Adipose tissue (tissue), 3 donors: ENCODE data around the gene TNFRSF18. TPM values are rescaled to one million over a fixed set of nuclear protein-coding genes. Genes with fewer than 3 reads are reported as not detected.

Source experiments
- H3K27ac ChIP-seq: one replicate; pipeline ENCODE4 v1.5.1; 2013; ENCODE audit warnings: low read depth, low read length
- WGBS, 3 donors: extraction: QIAGEN DNeasy Blood & Tissue Kit; methylation state at CpG; one replicate each; pipeline ENCODE4 v1.1.7; 2013; 5-methylcytosine and 5-hydroxymethylcytosine counted together
- polyA plus RNA-seq, 3 donors: library from polyadenylated mRNA; stranded (reverse); fragments of 200-250 nt; gene quantifications; one replicate each; pipeline ENCODE4 v1.2.3, GENCODE V29; 2013
- donor health status: healthy with polysubstance abuse.
- donor health status: Bipolar disorder and iron deficiency.
- donor health status: healthy.

The TNFRSF18 gene
- polyA plus RNA-seq, 3 donors = 0.45 to 1.4 TPM; not detected in 1

DNA sequence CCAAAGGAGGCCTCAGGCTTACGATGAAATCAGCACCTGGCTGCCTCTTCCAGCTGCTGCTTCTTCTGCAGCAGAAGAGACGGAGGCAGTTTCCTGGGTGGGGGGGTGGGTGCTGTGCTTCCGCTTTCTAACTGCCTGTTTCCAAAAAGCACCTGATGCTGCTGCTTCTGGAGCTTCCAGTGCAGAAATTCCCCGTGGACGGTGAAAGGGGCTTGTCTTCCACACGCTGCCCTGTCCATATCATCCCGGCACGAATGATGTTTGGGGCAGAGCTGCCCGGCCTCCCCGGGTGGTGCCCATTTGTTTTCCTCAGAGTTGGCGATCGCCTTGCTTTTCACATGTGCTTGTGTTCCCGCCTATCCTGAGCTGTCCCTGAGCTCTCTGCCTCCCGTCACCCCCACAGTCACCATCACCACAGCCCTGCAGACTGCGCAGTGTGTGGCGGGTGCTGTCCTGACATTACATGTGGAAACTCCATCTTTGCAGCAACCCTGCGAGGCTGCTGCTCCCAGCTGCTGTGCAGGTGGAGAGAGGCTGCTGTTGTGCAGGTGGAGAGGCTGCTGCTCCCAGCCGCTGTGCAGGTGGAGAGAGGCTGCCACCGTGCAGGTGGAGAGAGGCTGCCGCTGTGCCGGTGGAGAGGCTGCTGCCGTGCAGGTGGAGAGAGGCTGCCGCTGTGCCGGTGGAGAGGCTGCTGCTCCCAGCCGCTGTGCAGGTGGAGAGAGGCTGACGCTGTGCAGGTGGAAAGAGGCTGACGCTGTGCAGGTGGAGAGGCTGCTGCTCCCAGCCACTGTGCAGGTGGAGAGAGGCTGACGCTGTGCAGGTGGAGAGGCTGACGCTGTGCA lies 30.9 kb downstream of the TNFRSF18 start:
- 82 to 87% (median 86%) methylated on average over 29 of the region's 29 CpGs for WGBS, 3 donors
- H3K27ac ChIP-seq = no peak overlapping the region

DNA sequence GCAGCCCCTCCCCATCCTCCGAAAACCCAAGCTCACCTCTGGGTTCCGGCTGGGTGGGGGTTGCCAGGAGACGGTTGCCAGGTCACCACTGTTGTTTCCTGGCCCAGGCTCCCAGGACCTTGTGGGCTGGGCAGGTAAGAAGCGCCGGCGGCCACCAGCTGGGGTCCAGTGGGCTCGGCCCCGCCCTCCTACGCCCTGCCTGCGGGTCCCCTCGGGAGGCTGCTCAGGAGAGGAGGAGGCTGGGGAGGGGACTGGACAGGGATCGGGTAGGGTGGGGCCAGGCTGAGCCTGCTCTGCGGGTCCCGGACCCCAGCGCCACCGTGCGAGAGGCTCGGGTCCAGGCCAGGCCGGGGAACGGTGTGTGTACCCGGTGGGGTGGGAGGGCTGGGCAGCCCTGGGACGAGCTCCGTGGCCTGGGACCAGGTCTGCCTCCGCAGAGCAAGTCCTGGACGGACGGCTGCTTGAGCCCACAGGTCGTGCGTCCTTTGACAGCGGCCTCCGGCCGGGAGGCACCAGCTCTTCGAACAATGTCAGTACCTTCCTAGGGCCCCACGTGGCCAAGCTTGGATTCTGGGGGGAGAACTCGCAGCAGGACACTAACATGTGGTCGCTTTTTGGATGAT lies 32.5 kb downstream of the TNFRSF18 start, which contains the start of gene TTLL10:
Gene TTLL10, plus strand, starts transcription at position 88 of the 623 bp plus-strand sequence. CDS start 5,336 bp downstream, outside the sequence.
- H3K27ac ChIP-seq = no peak within 1 kb of the TSS
- WGBS, 3 donors = 13 to 66% (median 26%) methylated on average over 31 to 35 of the region's 35 CpGs

DNA sequence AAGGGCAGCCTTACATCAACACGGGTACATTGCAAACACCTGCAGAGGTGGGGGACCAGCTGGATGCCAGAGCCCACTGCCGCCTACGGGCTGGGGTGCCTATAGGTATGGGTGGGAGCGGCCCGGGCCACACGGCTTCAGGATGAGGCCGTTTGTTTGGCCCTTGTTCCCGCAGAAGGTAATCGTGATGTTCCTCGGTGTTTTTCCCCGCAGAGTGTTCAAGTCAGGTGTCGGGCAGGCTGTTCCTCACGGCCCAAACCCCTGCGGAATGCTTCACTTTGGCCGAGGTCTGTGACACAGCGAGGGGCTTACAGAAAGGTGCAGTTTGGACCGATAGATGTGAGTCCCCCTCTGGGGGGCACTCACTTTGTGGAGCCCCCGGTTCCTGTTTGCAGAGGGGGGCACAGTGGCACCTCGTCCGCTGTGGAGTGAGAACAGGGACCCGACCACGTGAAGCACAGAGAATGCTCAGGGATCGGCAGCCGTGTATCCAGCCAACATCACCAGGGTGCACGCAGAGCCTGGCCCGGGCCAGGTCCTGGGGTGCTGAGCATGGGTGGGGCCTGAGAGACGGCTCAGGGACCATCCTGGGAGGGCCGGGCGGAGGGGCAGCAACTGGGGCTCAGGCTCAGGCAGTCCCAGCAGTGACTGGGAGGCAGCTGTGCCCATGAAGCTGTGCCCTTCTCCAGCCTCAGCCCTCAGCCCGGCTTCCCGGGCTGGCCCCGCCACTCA lies 33.2 kb downstream of the TNFRSF18 start:
- H3K27ac ChIP-seq = no peak overlapping the region
- 44 to 67% (median 60%) methylated on average over 32 of the region's 32 CpGs for WGBS, 3 donors

DNA sequence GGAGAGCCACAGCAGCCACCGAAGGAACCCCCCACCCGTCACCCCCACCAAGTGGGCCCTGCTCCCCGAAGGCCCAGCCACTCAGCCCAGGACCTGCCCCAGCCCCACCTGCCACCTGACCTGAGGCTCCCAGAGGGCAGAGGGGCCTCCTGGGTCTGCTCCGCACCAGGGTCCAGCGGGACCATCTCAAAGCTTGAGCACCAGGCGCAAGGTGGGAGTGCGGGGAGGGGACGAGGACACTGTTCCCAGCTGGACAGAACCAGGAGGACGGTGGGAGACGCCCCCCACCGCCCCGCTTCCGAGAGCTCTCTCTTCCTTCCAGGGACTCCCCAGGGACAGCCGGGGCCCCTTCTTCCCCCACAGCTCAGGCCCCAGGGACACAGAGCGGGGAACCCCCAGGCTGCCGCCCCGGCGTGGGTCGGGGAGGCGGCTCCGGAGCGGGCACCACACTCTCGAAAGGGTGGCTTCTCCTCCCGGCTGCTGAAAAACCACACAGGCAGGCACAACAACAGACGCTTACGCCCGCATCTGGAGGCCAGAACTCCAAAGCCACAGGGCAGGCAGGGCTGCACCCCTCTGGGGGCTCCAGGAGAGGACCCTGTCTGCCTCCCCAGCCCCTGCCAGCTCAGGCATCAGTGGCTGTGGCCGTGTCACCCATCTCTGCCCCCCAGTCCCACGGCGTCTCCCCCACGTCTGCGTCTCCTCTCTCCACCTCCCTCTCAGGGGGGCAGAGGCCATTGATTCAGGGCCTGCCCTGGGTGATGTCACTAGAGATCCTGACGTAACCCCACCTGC lies 34.6 kb downstream of the TNFRSF18 start:
- 74 to 82% (median 79%) methylated on average over 26 to 33 of the region's 33 CpGs for WGBS, 3 donors
- no peak overlapping the region for H3K27ac ChIP-seq

DNA sequence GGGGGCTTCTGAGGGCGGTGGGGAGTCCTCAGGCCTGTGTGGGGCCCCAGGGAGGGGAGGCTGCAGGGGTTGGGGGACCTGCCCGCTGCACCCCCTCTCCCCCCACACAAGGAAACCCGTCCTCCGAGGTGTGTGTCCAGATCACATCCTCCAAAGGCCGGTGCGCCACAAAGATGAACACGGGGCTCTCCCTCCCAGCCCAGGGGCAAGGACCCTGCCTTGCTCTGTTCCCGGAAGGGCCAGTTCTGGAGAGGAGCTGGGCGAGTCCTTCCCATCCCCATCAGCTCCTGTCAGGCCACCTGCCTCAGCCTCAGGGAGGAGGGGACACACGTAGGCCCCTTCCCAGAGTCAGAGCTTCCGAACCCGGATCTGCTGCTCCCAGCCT lies 35.2 kb downstream of the TNFRSF18 start:
- 76 to 82% (median 78%) methylated on average over 9 to 12 of the region's 12 CpGs for WGBS, 3 donors
- no peak overlapping the region for H3K27ac ChIP-seq

DNA sequence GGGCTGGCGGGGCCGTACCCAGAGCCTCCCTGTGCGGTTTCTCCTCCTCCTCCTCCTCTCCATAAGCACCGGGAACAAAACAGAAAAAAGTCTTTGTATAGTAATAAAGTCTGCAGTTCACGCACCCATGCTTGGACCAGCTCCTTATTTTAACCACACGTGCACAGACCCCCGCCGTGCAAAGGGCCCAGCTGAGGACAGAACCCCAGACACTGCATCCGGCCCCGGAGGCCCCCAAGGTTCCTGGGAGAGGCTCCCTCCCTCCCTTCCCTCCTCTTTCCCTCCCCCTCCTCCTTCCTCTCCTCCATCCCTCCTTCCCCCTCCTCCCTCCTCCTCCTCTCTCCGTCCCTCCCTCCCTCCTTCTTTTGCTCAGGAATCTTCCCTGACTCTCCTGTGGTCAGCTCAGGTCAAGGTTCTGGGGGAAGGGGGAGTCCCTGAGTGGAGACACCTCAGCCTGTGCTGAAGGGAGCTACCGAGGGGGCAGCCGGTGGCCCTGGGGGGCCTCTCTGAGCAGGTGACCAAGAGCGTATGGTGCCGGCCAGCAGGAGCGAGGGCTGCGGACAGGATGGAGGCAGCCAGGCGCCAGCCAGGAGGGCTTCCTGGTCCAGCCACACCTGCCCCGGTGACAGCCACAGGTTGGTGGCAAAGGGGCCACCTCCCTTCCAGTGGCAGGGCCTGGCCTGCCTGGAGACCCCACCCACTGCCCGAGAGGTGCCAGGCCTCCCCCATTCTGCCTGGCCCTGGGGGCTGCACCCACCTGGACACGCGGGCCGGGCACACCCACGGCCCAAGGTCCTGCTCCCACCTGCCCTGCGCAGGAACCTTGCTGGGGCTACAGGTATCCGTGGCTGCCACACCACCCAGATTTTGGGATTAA lies 35.9 kb downstream of the TNFRSF18 start:
- WGBS, 3 donors = 44 to 70% (median 44%) methylated on average over 26 of the region's 26 CpGs
- H3K27ac ChIP-seq = no peak overlapping the region

DNA sequence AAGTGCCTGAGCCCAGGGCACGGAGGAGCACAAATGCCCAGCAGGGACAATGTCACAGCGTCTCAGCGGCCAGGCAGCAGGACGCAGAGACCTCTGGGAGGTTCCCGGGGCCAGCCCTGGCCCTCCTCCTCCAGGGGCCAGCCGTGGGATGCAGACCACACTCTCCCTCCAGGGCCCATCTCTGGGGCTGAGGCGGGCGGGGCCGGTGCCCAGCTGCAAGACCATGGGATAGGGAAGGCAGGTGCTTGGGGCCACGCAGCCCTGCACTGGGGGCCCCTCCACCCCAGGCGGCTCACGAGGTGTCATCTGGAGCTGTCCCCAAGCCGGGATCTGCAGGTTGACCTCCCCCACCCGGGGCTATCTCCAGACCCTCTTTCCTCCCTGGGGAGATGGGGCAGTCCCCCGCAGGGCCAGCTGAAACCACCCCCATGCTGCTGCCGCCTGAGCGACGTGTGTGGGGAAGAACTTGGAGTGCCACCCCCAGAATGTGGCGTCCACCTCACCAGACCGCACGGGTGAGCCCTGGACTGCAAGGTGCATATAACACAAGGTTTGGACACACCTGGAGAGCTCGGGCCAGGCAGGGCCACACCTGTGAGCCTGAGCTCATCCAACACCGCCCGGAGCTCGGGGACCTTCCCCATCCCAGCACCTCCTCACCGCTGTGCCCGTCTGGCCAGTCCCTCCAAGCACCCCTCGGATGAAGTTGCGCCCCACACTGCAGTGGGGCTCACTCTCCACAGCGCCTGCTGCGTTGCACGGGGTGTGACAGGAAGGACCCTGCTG lies 36.8 kb downstream of the TNFRSF18 start:
- H3K27ac ChIP-seq = no peak overlapping the region
- 63 to 79% (median 72%) methylated on average over 30 to 32 of the region's 32 CpGs for WGBS, 3 donors

DNA sequence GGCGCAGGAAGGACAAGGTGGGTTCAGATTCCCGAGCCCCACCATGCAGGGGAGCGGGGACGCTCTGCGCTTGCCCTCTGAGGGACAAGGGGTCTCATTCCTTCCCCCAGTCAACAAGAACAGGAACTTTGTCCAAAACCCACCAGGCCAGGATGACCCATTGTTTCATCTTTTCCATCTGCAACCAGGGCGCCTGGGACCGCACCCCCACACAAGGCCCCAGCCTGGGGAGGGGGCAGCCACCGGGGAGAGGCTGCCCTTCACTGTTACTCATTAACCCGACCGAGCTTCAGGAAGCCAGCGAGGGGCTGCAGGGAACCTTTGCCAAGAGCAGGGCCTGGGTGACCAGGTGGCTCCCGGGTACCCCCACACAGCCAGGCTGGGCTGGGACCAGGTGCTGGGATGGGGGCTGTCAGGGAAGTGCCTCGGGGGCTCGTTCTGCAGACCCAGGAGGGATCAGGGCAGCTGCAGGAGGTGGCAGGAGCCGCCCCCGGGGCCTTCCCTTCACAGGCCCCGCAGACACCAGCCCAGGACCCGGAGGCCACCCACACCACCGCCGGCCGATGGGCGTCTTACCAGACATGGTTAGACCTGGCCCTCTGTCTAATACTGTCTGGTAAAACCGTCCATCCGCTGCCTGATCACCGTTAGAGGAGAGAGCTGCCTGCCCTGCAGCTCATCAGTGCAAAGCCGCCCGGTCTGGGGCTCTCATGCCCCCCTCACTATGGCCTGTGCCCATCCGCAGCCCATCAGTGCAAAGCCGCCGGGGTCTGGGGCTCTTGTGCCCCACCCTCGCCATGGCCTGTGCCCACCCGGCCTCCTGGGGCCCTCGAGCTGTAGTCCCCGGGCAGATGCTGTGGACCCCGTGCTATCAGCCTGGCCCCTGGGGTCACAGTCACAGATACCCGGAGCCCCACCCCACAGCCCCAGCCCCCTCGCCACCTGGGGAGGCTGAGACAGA lies 37.7 kb downstream of the TNFRSF18 start:
- 76 to 86% (median 76%) methylated on average over 37 of the region's 37 CpGs for WGBS, 3 donors
- no peak overlapping the region for H3K27ac ChIP-seq

DNA sequence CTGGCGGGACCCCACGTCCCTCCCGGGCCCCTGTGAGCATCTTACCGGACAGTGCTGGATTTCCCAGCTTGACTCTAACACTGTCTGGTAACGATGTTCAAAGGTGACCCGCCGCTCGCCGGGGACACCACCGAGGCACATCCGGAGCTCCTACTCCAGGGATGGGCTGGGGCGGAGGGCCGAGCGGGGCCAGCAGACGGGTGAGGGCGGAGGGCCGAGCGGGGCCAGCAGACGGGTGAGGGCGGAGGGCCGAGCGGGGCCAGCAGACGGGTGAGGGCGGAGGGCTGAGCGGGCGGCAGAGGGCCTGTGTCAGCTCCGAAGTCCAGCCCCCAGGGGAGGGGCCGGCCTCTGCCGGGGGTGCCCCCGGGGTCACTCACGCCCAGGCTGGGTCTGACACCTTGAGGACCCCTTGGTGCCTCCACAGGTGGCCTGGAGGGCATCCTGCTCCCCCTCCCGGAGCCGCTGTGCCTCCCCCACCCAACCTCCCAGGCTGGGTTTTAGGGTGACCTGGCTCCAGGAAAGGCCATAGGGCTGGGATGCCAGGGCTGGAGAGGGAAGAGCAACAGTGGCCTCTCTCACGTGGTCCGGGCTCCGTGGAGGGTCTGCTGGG lies 38.4 kb downstream of the TNFRSF18 start:
- WGBS, 3 donors = 71 to 81% (median 75%) methylated on average over 25 to 36 of the region's 36 CpGs
- H3K27ac ChIP-seq = no peak overlapping the region

DNA sequence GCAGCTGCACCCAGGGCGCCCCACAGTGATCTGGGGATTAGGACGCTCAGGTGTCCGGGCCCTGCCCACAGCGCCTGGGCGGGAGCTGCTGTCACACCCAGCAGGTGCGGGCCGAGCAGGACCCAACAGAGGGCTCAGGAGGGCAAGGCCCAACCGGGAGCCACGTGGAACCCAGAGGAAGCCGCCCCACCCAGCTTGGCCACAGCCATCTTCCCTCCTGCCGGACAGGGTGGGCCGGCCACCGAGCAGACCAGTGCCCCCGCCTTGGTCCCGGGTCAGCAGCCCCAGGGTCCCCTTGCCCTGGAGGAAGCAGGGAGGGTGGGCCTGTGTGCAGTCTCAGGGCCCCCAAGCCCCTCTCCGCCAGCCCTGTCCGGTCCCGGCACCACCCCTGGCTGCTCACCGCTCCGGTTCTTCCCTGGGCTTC lies 39.0 kb downstream of the TNFRSF18 start:
- WGBS, 3 donors = 59 to 76% (median 74%) methylated on average over 11 to 20 of the region's 20 CpGs

DNA sequence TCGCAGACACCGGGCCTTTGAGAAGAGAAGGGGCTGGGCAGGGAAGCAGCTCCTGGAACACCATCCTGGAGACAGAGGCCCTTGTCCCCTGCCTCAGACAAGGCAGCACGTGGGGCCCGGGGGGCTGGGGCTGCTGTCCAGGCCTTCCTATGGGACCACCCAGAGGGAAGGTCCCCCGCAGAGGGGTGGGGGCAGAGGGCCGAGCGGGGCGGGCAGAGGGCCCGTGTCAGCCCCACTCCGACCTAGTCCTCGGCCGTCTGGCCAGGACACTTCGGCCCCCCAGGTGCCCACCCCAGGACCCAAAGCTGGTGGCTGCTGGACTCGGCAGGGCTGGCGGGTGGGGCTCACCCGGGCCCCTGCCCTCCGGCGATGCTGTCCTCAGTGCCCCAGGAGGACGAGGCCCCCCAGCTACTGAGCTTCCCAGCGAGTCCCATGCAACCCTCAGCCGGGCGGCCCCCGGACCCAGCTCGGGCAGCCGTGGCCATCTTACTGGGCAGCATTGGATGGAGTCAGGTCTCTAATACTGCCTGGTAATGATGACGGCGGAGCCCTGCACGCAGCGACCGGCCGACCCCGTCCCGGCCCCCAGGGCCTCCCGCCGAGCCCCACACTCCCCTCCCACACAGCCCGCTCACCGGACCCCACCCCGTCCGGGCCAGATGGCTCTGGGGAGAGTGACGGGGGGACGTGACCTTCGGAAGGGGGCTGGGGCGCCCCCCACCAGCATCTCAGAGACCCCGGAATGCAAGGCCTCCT lies 39.6 kb downstream of the TNFRSF18 start:
- no peak overlapping the region for H3K27ac ChIP-seq
- WGBS, 3 donors = 68 to 79% (median 68%) methylated on average over 35 to 44 of the region's 44 CpGs

More for the DNA sequence above, 39.0 kb downstream of the TNFRSF18 start:
- no peak overlapping the region for H3K27ac ChIP-seq

DNA sequence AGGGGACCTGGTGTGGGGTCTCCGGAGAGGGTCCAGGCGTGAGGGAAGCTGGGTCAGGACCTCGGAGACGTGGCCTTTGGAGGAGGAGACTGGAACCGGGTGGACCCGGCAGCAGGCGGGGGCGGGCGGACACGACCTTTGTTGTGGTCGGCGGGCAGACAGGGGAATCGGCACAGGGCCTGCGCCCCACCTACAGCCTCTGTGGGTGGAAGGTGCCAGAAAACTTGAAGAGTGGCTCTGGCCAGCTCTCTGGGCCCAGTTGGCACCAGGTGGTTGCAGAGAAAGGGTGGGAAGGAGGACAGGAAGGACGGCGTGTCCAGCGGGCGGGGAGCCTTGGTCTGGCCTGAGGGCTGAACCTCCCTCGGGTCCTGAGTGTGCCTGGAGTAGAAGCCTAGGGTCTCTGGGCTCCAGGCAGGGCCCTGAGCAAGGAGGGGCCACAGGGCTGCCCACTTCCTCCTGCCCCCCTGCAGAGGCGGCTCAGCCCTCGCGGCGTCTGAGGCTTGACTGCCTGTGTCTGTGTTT lies 40.4 kb downstream of the TNFRSF18 start:
- H3K27ac ChIP-seq = no peak overlapping the region
- WGBS, 3 donors = 42 to 59% (median 51%) methylated on average over 23 of the region's 23 CpGs

DNA sequence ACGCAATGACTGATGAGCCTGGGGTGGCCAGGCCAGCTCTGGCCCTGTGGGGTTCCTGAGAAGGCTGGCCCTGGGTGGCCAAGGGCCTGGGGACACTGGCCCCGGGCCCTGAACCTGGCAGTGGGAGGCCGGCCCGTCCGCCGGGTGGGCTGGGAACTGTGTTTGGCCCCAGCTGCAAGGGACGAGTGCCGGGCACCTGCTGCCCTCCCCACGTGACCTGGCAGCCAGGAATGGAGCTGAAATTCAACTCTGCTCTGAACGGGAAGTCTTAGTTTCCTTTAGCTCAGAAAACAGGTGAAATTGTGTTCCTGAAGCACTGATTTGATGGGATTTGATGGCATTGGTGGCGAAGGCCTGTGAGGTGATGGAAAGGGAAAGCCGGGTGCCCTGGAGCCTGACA lies 40.9 kb downstream of the TNFRSF18 start:
- 28 to 72% (median 68%) methylated on average over 12 of the region's 12 CpGs for WGBS, 3 donors

DNA sequence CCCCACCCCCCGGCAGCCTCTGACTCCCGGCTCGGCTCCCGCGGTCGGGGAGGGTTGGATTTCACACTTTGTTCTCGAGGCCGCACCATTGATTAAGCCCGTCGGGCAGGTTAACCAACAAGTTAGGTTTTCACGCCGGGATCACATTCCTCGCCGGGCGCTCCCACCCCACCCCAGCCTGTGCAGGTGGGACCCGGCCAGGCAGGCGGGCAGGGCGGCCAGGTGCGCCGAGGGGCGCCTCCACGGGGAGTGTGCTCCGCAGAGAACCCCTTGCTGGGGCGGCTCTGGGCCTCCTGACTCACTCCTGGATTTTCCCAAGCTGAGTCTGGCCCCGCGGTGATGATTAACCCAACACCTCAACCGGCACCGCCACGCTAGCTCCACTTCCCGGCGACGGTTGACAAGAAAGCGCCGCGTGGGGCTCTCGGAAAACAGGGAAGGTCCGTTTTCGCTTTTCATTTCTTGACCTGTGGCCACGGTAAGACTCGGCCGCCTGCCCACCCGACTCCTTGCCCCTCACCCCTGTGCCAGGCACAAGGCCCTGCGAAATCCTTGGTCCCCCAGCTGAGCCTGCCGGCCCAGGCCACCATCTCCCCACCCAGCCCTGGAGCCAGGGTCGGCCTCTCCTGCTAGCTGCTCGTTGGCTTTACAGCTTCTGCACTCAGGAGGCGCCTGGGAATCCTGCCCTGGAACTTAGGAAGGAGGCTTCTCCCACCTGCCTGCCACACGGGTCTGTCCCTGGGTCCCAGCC lies 41.5 kb downstream of the TNFRSF18 start:
- WGBS, 3 donors = 33 to 76% (median 66%) methylated on average over 48 of the region's 48 CpGs
- H3K27ac ChIP-seq = no peak overlapping the region

More for the DNA sequence above, 40.9 kb downstream of the TNFRSF18 start:
- no peak overlapping the region for H3K27ac ChIP-seq
